Ascending aorta (tissue), 2 donors: ENCODE results near the gene GRIK1. TPM values are rescaled to one million over a fixed set of nuclear protein-coding genes. Genes with fewer than 3 reads are reported as not detected.
"Not testable (repeated sequence)": the region's sequence is repeated elsewhere in the genome, so short reads cannot be mapped to it uniquely, and the experiment has no call there.

ENCODE experiments used
- DNase-seq, 2 donors: peaks; one replicate each; pipeline ENCODE4 v3.0.0-alpha.2; 2019; ENCODE audit warnings: low spot score in 2 of 2
- H3K27ac ChIP-seq, 2 donors: fragments of 200-600 bp; sonication (generic); one replicate each; pipeline ENCODE4 v1.5.1; 2016 to 2017; ENCODE audit warnings: mild to moderate bottlenecking in 1 of 2
- H3K27me3 ChIP-seq: fragments of 200-600 bp; sonication (generic); one replicate; pipeline ENCODE4 v1.5.1; 2017
- H3K36me3 ChIP-seq, 2 donors: fragments of 200-600 bp; sonication (generic); one replicate each; pipeline ENCODE4 v1.5.1; 2016
- H3K4me1 ChIP-seq, 2 donors: fragments of 200-600 bp; sonication (generic); one replicate each; pipeline ENCODE4 v1.5.1; 2016 to 2017; ENCODE audit warnings: mild to moderate bottlenecking in 1 of 2
- H3K4me3 ChIP-seq, 2 donors: fragments of 200-600 bp; sonication (generic); one replicate each; pipeline ENCODE4 v1.5.1; 2016 to 2017; ENCODE audit warnings: mild to moderate bottlenecking in 1 of 2
- H3K9me3 ChIP-seq, 2 donors: fragments of 200-600 bp; sonication (generic); one replicate each; pipeline ENCODE4 v1.5.1; 2016
- CTCF ChIP-seq, 3 experiments: fragments of 200-600 bp in 2 of 3; fragments of 450-650 bp in 1 of 3; sonication (generic) in 2 of 3; IDR thresholded peaks; one replicate each; pipeline ENCODE4 v1.5.1; 2016 to 2019; ENCODE audit warnings: antibody characterized with exemption in 3 of 3, mild to moderate bottlenecking in 1 of 3, moderate library complexity in 1 of 3
- intact Hi-C: fragments of 100-400 bp; cut with DNase I; formaldehyde crosslinking; loops from one replicate; pipeline ENCODE4 v1.15.1; 2023
- total RNA-seq: library from RNA; depleted of rRNA; stranded (reverse); fragments of >200 nt; gene quantifications from one replicate; pipeline ENCODE4 v1.1.0, GENCODE V29; 2016

The GRIK1 gene
- total RNA-seq, 1 donor from 2014 or later, result not detected

DNA sequence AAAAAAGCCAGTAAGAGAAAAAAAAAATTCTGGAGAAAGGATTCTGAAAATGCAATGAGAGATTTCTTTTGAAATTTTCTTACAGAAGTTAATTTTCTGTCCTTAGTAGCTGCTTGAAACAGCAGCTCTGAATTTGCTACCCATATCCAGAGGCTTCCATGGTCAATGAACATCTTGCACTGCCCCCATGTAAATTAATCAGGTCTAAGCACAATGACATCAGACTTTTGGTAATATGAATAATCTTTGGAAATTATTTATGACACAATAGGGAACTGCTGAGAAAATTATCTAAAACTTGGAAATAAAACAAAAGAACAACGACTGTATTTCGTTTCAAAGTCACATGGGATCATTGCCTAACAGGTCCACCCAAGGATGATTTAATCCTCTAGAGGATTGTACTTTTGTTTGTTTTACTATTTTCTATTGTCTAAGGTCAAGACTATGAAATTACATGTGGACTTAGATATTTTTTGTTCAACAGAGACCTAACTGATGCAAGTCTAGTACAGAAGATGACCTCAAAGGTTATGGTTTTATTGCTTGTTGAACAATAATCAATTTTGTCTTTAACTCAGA, 328.9 kb downstream of the GRIK1 start:
- Histone ChIP-seq H3K36me3 (no peaks in the 10 kb centered on the region), H3K4me3 (no peak overlapping the region), H3K4me1 (no peaks in the 10 kb centered on the region), H3K9me3 (no peaks in the 10 kb centered on the region), H3K27me3 (no peaks in the 10 kb centered on the region), H3K27ac (no peak overlapping the region)
- TF ChIP-seq CTCF (IDR thresholded peaks at IDR 0.05), result no peak
- intact Hi-C loops, result no loop called here
- DNase-seq, result no peak

- no peaks in the 10 kb centered on the region for H3K9me3 ChIP-seq
- DNase-seq, result no peak
- intact Hi-C loops, result no loop called here
- no peaks in the 10 kb centered on the region for H3K27me3 ChIP-seq
- TF ChIP-seq CTCF (IDR thresholded peaks at IDR 0.05), result no peak
- H3K4me1 ChIP-seq, result no peaks in the 10 kb centered on the region
- H3K27ac ChIP-seq, result no peak overlapping the region
- H3K4me3 ChIP-seq, result no peak overlapping the region
- H3K36me3 ChIP-seq, result no peaks in the 10 kb centered on the region
Observed at GRCh38 chr21:29606613-29607012, 333.2 kb downstream of the GRIK1 start.

GRCh38 chr21:29605219-29605618, 334.6 kb downstream of the GRIK1 start:
- H3K27ac ChIP-seq, DNase-seq, H3K27me3 ChIP-seq, H3K4me3 ChIP-seq, H3K9me3 ChIP-seq, H3K4me1 ChIP-seq, intact Hi-C loops, H3K36me3 ChIP-seq: not testable (repeated sequence)

GRCh38 chr21:29604076-29604475, 335.7 kb downstream of the GRIK1 start:
- TF ChIP-seq CTCF (IDR thresholded peaks at IDR 0.05), result no peak
- no peak overlapping the region for H3K4me3 ChIP-seq
- intact Hi-C loops, result no loop called here

DNA sequence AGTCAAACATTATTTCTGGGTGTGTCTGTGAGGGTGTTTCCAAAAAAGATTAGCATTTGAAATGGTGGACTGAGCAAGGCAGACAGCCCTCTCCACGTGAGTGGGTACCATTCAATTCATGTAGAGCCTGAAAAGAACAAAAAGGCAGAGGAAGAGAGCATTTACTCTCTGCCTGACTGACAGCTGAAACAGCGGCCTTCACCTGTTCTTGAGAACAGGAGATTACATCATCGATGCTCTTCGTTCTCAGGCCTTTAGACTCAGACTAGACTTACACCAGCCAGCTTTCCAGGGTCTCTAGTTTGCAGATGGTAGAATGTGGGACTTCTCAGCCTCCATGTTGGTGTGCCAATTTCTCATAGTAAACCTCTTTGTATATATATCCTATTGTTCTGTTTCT, 338.7 kb downstream of the GRIK1 start:
- TF ChIP-seq CTCF (IDR thresholded peaks at IDR 0.05), result no peak

More at GRCh38 chr21:29604076-29604475, 335.7 kb downstream of the GRIK1 start:
- H3K27ac ChIP-seq, result no peak overlapping the region
- H3K9me3 ChIP-seq, result no peaks in the 10 kb centered on the region
- no peaks in the 10 kb centered on the region for H3K27me3 ChIP-seq
- no peak for DNase-seq
- H3K4me1 ChIP-seq, result no peaks in the 10 kb centered on the region
- no peaks in the 10 kb centered on the region for H3K36me3 ChIP-seq

GRCh38 chr21:29586696-29587095, 353.1 kb downstream of the GRIK1 start:
- Histone ChIP-seq H3K27me3 (no peaks in the 10 kb centered on the region), H3K27ac (no peak overlapping the region), H3K9me3 (no peaks in the 10 kb centered on the region), H3K4me1 (no peaks in the 10 kb centered on the region), H3K36me3 (no peaks in the 10 kb centered on the region), H3K4me3 (no peak overlapping the region)
- no peak for DNase-seq
- intact Hi-C loops, result no loop called here
- TF ChIP-seq CTCF (IDR thresholded peaks at IDR 0.05), result no peak

More for the DNA sequence above, 338.7 kb downstream of the GRIK1 start:
- no peaks in the 10 kb centered on the region for H3K36me3 ChIP-seq
- H3K27me3 ChIP-seq, result no peaks in the 10 kb centered on the region
- H3K9me3 ChIP-seq, result no peaks in the 10 kb centered on the region
- intact Hi-C loops, result no loop called here
- no peak overlapping the region for H3K27ac ChIP-seq
- no peaks in the 10 kb centered on the region for H3K4me1 ChIP-seq
- H3K4me3 ChIP-seq, result no peak overlapping the region
- DNase-seq, result no peak
